Ishikawa (cell line): ENCODE data around the gene TNRC6A.

Experiments used
- CEBPB ChIP-seq: IDR thresholded peaks from 2 replicates; pipeline ENCODE4 v1.6.1; 2012
- CREB1 ChIP-seq: IDR thresholded peaks from 2 replicates; pipeline ENCODE4 v1.6.1; 2012; ENCODE audit warnings: low read depth
- EGR1 ChIP-seq: IDR thresholded peaks from 2 replicates; pipeline ENCODE4 v1.6.1; 2012
- EP300 ChIP-seq: IDR thresholded peaks from 2 replicates; pipeline ENCODE4 v1.6.1; 2012; ENCODE audit warnings: borderline replicate concordance
- FOXM1 ChIP-seq: IDR thresholded peaks from 2 replicates; pipeline ENCODE4 v1.6.1; 2012; ENCODE audit warnings: low read depth, borderline replicate concordance
- NFIC ChIP-seq: IDR thresholded peaks from 2 replicates; pipeline ENCODE4 v1.6.1; 2012
- RAD21 ChIP-seq: IDR thresholded peaks from 2 replicates; pipeline ENCODE4 v1.6.1; 2012; ENCODE audit warnings: low read depth
- REST ChIP-seq: IDR thresholded peaks from 2 replicates; pipeline ENCODE4 v1.6.1; 2012; ENCODE audit warnings: low read depth, mild to moderate bottlenecking
- TAF1 ChIP-seq: IDR thresholded peaks from 2 replicates; pipeline ENCODE4 v1.6.1; 2012; ENCODE audit warnings: low read depth, mild to moderate bottlenecking
- TCF12 ChIP-seq: IDR thresholded peaks from 2 replicates; pipeline ENCODE4 v1.6.1; 2012; ENCODE audit warnings: low read depth
- TEAD4 ChIP-seq: IDR thresholded peaks from 2 replicates; pipeline ENCODE4 v1.6.1; 2012
- USF1 ChIP-seq: IDR thresholded peaks from 2 replicates; pipeline ENCODE4 v1.6.1; 2012
- YY1 ChIP-seq: IDR thresholded peaks from 2 replicates; pipeline ENCODE4 v1.6.1; 2012; ENCODE audit warnings: low read depth
- ZBTB7A ChIP-seq: IDR thresholded peaks from 2 replicates; pipeline ENCODE4 v1.6.1; 2012; ENCODE audit warnings: low read depth
- TF ChIP-seq, protein P1 (sequence below): IDR thresholded peaks from 2 replicates; pipeline ENCODE4 v1.6.1; 2012

TNRC6A gene

DNA sequence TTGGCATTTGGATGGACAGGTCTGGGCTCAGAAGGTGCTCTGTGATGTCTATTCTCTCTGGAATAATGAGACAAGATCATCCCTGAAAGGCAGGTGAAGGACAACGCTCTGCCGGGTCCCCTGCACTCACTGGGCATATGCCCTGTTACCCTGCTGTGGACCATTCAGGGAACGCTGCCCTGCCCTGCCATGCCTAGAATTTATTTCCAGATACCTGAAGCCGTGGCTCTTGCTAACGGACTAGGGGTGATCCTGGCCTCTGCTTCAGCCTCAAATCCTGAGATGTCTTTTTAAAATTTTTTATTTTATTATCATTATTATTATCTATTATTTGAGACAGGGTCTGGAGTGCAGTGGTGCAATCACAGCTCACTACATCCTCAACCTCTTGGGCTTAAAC is 120.2 kb downstream of the TNRC6A start:
- TF ChIP-seq, protein P1, sequence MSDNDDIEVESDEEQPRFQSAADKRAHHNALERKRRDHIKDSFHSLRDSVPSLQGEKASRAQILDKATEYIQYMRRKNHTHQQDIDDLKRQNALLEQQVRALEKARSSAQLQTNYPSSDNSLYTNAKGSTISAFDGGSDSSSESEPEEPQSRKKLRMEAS = no peak
- TF ChIP-seq CREB1 = no peak
- TF ChIP-seq USF1 = no peak
- TF ChIP-seq FOXM1 = no peak
- no peak for TF ChIP-seq RAD21
- no peak for TF ChIP-seq EP300
- no peak for TF ChIP-seq TAF1
- no peak for TF ChIP-seq CEBPB

GRCh38 chr16:24850289-24850938 is 121.0 kb downstream of the TNRC6A start:
- TF ChIP-seq YY1 (no peak), TAF1 (no peak), RAD21 (no peak), NFIC (no peak), EP300 (no peak), ZBTB7A (no peak), TCF12 (no peak), REST (no peak)
- TF ChIP-seq, protein P1 = no peak

DNA sequence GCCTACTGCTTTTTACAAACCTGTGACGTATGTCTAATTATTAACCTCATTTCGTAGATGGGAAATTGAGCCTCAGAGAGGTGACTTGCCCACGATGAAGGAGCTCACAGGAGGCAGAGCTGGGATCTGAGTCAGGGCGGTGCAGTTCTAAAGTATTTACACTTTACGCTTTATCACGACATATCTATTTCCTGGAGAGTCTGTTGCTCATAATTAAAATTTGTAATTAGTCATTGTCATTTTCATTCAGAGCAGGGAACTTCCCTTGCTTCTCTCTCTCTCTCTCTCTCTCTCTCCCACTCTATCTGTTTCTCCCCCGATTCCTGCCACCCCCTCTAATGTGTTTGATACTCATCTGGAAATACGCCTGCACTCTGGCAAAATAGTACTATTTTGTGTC is 122.2 kb downstream of the TNRC6A start:
- TF ChIP-seq EGR1 (no peak), ZBTB7A (no peak), EP300 (no peak), REST (no peak), USF1 (no peak), FOXM1 (no peak), NFIC (no peak), CEBPB (no peak), TEAD4 (no peak), RAD21 (no peak), TAF1 (no peak), TCF12 (no peak)
- TF ChIP-seq, protein P1 = no peak

- TF ChIP-seq EP300 (no peak), TAF1 (no peak), FOXM1 (no peak)
Measured at GRCh38 chr16:24852281-24852721, 122.8 kb downstream of the TNRC6A start.

- TF ChIP-seq FOXM1 (no peak), TEAD4 (no peak), TCF12 (no peak)
Measured at GRCh38 chr16:24853169-24853824, 123.8 kb downstream of the TNRC6A start.

GRCh38 chr16:24853830-24854229 is 124.4 kb downstream of the TNRC6A start:
- no peak for TF ChIP-seq USF1
- no peak for TF ChIP-seq NFIC
- TF ChIP-seq EP300 = no peak
- no peak for TF ChIP-seq TEAD4
- TF ChIP-seq FOXM1 = no peak
- no peak for TF ChIP-seq TAF1
- TF ChIP-seq TCF12 = no peak
- TF ChIP-seq, protein P1 = no peak
- TF ChIP-seq RAD21 = no peak
- TF ChIP-seq CREB1 = no peak
